COR-L47 (cell line): ENCODE data around the gene MPND.

ENCODE experiments used
- DNase-seq: peaks from one replicate; lab custom pipeline; 2025; lab: John Stamatoyannopoulos, UW

MPND gene

GRCh38 chr19:4403005-4403761 is 59.8 kb downstream of the MPND start:
- DNase-seq: no peak

GRCh38 chr19:4405977-4406376 is 62.6 kb downstream of the MPND start:
- no peak for DNase-seq

- DNase-seq: no peak
Observed at GRCh38 chr19:4406626-4407025, 63.3 kb downstream of the MPND start.

GRCh38 chr19:4409123-4409933 is 66.0 kb downstream of the MPND start:
- DNase-seq: no peak
